DLD1 (cell line): ENCODE results near the gene ZNF785.
"Not testable (repeated sequence)": the region's sequence is repeated elsewhere in the genome, so short reads cannot be mapped to it uniquely, and the experiment has no call there.

ENCODE experiments used
- in situ Hi-C: cut with HindIII; loops from 2 replicates; pipeline ENCODE4 v1.10.0; 2017; ENCODE audit warnings: low sequenced_read_pairs

Gene ZNF785

DNA sequence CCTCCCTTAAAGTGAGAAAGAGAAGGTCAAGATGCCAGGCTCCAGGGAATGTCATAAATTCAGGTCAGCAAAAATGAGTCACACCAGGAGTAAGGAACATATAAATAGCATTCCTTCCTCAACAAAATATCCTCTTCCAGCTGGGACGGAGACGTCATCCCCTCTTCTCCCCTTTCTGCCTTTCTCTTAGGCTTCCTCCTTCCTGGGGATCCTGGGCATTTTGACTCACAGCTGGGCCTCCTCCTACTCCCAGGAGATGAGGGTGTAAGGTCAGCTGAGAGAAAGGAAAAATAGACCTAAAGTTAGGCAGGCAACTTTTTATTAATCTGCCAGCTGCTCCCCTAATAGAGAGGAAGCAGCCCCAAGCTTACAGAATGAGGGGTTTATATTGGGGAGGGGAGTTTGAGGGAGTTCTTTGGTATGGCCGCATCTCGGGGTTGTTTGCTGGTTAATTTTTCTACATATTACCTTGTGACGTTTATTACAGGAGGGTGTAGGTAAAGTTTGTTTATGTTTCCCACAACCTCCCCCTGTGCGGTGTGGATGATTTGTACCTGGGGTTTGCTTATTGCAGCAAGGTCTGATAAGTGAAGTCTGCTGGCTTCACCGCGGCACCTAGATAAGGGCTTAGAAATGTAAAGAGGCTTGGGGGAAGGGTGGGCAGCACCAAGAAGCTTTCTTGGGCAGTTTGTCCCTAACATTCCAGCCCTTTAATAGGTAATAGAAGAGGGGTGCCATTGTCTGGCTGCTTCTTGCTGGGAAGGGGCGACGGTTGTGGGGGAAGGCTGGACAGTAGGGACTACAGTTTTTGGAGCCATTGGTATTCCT is 43.8 kb downstream of the ZNF785 start:
- in situ Hi-C loops = no loop called here

DNA sequence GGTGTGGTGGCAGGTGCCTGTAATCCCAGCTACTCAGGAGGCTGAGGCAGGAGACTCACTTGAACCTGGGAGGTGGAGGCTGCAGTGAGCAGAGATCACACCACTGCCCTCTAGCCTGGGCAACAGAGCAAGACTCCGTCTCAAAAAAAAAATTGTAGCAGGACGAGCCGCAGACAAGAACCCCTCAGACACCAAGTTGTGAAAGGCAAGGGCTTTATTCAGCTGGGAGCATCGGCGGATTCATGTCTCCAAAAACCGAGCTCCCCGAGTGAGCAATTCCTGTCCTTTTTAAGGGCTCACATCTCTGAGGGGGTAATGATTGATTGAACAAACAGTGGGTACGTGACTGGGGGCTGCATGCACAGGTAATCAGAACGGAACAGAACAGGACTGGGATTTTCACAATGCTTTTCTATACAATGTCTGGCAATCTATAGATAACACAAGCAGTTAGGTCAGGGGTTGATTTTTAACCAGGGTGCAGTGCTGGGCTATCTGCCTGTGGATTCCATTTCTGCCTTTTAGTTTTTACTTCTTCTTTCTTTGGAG is 44.5 kb downstream of the ZNF785 start:
- in situ Hi-C loops = not testable (repeated sequence)

DNA sequence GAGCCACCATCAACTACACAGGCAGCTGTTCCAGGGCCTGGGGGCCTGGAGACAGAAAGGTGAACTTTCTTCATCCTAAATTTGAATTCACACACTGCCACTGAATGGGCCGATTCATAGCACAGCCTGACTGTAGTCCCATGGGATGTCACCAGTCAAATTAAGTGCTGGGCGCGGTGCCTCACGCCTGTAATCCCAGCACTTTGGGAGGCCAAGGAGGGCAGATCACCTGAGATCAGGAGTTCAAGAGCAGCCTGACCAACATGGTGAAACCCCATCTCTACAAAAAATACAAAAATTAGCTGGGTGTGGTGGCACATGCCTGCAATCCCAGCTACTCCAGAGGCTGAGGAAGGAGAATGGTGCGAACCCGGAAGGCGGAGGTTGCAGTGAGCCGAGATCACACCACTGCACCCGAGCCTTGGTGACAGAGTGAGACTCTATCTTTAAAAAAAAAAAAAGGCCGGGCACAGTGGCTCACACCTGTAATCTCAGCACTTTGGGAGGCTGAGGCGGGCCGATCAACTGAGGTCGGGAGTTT is 45.4 kb downstream of the ZNF785 start:
- in situ Hi-C loops = not testable (repeated sequence)

DNA sequence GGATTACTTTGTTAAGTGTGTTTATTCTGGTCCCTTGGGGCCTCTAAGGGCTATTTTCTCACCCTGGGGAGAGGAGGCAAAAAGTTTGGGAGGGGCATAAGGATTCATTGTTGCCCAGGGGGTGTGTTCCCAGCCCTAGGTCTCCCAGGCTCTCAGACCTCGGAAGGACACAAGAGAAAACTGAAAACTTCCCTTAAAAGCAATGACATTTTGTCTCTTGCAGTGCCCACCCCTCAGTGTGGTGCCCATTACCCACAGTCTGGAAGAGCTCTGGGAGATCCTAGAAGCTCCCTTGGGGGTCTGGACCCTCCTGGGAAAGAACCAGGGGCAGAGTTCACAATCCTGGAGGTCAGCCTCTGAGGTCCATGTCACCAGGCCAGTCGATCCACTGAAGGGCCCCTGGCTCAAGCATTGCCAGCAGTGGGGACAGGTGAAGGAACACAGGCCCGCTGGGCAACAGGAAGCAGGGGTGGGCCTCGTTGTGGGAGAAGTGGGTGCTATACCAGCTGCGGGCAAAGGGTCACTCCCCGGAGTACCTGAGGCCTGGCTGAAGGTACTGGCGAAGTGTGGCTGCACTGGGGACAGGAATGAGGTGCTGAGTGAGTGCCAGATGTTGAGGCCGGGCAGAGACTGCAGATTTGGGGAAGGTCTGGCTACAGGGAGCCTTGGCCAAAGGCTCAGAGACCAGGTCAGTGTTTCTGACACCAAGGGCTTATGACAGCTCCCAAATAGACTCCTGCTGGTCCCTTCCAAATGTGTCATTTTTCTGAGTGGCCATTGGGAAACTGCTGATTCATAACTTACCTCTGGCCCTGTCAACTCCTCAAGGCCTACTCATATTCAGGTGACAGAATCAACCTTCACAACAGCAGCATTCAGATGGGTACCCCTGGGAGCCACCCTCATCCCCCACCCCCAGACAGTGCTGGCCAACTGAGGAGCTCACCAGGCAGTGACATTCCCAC is 46.2 kb downstream of the ZNF785 start:
- in situ Hi-C loops = no loop called here

DNA sequence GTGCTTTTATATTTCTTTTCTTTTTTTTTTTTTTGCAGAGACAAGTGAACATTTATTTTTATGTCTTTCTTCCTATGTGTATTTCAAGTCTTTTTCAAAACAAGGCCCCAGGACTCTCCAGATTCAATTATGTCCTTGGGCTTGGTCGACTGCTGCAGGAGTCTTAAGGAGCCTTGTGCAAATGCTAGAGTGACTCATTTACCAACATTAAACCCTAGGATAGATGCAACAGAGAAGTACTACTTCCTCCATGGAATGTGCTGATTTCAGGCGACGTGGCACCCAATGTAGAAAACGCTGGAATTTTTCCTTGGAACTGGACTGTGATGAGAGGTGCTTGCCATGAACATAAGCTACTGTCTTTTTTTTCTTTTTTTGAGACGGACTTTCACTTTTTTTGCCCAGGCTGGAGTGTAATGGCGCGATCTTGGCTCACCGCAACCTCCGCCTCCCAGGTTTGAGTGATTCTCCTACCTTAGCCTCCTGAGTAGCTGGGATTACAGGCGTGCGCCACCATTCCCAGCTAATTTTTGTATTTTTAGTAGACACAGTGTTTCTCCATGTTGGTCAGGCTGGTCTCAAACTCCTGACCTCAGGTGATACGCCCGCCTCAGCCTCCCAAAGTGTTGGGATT is 49.0 kb downstream of the ZNF785 start:
- in situ Hi-C loops = not testable (repeated sequence)

DNA sequence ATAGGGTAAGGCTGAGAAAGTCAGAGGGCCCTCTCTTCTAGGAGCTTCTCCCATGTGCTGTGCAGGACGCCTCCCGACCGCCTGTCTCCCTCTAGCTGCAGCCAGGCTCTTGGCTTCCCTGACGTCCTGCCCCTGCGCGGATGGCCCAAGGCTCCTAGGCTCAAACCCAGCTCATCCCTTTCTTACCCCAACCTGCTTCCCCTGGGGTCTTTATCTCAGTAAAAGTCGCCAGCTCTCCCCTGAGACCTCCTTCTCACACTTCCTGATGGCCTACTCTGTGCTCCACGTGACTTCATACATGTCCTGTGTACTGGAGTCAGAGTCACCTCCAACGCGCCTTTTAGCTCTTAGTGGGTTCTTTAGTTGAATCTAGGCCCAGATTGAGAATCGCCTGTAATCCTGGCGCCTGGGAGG is 49.7 kb downstream of the ZNF785 start:
- in situ Hi-C loops = no loop called here

DNA sequence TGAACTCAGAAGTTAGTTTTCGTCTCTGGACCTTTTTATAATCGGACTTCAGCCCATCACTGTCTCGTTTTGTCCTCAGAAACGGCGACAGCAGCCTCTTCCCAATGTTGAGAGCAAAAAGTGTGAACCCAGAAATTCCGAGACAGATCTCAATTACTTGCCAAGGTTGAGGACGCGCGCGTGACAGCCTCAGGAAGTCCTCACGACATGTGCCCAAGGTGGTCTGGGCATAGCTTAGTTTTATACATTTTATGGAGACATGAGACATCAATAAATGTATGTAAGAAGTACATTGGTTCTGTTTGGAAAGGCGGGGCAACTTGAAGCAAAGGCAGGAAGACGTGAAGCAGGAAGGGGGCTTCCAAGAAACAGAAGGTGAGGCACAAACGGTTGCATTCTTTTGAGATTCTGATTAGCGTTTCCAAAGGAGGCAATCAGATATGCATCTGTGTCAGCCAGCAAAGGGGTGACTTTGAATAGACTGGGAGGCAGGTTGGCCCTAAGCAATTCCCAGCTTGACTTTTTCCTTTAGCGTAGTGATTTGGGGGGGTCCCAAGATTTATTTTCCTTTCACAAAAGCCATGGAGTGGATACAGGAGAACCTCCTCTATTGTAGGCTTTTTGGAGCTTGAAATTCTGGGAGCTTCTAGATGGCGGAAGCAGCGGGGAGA is 50.3 kb downstream of the ZNF785 start:
- in situ Hi-C loops = no loop called here

DNA sequence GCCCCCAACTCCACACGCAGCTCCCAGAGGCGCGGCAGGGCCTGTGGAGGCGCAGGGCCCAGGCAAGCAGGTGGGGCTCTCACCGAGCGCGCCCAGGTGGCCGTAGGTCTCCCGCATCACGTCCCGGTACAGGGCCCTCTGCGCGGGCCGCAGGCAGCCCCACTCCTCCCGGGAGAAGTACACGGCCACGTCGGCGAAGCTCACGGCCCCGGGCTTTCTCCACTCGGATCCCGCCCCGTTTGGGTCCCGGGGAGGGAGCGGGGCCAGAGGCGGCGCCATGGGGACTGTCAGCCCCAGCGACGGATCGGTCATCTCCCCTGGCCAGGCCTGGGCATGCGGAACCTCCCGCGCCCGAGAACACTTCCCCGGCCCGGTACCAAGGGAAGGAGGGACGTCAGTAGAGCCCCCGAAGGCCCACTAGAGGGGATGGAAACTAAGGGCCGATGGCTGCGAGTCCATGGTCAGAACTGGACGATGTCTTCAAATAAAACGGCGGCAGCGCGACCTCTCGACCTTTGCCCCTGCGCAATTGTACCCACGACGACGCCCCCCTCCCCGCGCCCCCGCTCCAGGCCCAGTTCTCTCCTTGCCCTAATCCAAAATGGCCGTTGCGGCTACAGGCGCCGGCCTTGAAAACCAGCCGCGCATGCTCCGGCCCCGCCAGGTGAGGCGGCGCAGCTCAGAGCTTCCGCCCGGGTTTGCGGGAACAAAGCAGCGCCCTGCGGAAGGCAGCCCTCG is 51.0 kb downstream of the ZNF785 start, which contains the start of gene ZNF747:
Gene ZNF747, minus strand, starts transcription at position 491 of the 738 bp plus-strand sequence. Its CDS starts 179 bp downstream, at position 312.
- in situ Hi-C loops = no loop called here

DNA sequence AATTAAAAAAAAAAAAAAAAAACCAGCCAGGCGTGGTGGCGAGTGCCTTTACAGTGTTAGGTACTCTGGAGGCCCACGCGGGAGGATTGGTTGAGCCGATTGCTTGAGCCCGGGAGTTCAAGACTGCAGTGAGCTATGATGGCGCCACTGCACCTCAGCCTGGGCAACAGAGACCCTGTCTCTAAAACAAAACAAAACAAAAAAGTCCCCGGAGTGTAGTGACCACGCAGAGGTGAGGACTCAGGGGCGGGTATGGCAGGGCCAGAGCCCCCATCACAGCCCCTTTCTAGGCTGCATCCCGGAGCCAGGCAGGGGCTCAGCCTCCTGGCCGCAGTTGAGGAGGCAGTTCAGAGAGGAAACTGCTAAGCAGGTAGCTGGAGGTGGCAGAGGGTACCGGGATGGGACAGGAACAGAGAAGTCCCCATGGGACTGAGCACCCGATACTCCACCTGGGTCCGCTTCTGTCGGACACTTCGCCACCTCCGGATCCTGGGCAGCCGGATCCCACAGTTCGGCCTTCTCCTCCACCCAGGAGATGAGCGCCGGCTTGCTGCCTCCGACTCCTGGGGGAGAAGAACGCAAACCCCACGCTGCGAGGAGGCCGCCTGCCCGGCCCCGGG is 51.6 kb downstream of the ZNF785 start:
- in situ Hi-C loops = no loop called here

DNA sequence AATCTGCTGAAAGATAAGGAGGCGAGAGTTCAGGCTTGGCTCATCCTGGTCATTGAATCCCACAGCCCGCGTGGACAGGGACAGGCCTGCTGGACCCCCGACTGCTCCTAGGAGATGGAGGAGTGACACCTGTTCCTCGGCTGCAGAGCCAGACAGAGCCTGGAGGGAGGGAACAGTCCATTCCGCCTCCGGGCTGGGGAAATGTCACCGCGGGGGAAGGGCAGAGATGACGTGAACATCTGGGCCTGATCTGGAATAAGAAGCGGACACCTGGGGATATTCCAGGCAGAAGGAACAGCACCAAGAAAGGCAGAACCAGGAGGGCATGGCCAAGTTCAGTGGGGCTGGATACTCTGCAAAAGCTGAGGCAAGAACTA is 52.4 kb downstream of the ZNF785 start:
- in situ Hi-C loops = no loop called here

DNA sequence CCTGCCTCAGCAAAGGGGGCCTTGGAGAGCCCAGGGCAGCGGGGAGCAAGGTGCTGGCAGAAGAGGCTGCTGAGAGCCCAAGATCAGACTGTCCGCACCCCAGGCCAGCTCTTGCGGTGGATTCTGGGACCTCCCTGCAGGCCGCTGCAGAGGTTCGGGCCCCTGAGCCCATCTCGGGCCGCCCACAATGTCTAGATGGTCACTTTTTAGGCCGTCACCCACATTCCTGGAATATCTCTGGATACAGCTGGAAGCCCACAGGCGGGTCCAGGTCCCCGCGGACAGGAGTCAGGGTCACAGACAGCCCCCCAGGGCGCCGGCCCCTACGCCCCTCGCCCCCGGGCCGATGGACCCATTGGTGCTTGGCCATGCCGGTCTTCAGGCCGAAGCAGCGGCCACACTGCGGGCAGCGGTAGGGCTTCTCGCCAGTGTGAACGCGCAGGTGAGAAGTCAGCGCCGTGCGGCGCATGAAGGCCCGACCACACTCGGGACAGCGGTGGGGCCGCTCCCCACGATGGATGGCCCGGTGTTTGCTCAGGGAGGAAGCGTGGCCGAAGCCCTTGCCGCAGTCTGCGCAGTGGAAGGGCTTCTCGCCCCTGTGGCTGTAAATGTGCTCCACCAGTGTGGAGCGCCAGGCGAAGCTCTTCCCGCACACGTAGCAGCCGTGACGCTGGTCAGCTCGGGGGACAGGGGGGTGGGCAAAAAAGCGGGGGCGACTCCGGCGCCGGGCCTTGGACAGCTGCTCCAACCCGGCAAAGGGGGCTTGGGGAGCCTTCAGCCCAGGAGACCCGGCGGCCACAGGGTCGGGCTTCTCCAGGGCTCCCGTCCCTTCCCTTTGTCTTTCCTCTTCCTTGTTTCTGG is 53.0 kb downstream of the ZNF785 start:
- in situ Hi-C loops = no loop called here
